RWPE2 (cell line): ENCODE results near the gene STAT5B.

ENCODE experiments used
- ATAC-seq: fragments of 200-7000 bp; cut with Tn5 transposase; 3 replicates; pipeline ENCODE4 v1.9.1; 2021; ENCODE audit warnings: low read depth
- DNase-seq: peaks from one replicate; pipeline ENCODE4 v3.0.0-alpha.2; 2020; ENCODE audit warnings: low spot score
- H3K27ac ChIP-seq: fragments of 450-650 bp; 2 replicates; pipeline ENCODE4 v1.5.1; 2017; ENCODE audit warnings: mild to moderate bottlenecking; ENCODE audit not compliant: poor library complexity, severe bottlenecking
- H3K27me3 ChIP-seq: fragments of 250-450 bp; sonication (Bioruptor Pico); 2 replicates; pipeline ENCODE4 v1.5.1; 2021; ENCODE audit warnings: mild to moderate bottlenecking, moderate library complexity; ENCODE audit not compliant: insufficient read depth, poor library complexity, severe bottlenecking
- H3K36me3 ChIP-seq: fragments of 250-450 bp; sonication (Bioruptor Pico); 2 replicates; pipeline ENCODE4 v1.5.1; 2020; ENCODE audit warnings: low read depth, mild to moderate bottlenecking, moderate library complexity
- H3K4me1 ChIP-seq: fragments of 250-450 bp; sonication (Bioruptor Pico); 2 replicates; pipeline ENCODE4 v1.5.1; 2021; ENCODE audit warnings: mild to moderate bottlenecking, moderate library complexity; ENCODE audit not compliant: insufficient read depth, poor library complexity, severe bottlenecking
- H3K4me3 ChIP-seq: fragments of 250-450 bp; sonication (Bioruptor Pico); 2 replicates; pipeline ENCODE4 v1.5.1; 2021; ENCODE audit warnings: mild to moderate bottlenecking, moderate library complexity; ENCODE audit not compliant: severe bottlenecking
- H3K9me3 ChIP-seq: fragments of 250-450 bp; sonication (Bioruptor Pico); 2 replicates; pipeline ENCODE4 v1.5.1; 2021; ENCODE audit warnings: mild to moderate bottlenecking, moderate library complexity; ENCODE audit not compliant: severe bottlenecking
- CTCF ChIP-seq: fragments of 450-650 bp; IDR thresholded peaks from one replicate; pipeline ENCODE4 v1.5.1; 2017; ENCODE audit warnings: mild to moderate bottlenecking, moderate library complexity; ENCODE audit not compliant: poor library complexity, severe bottlenecking

STAT5B gene

GRCh38 chr17:42309986-42310786 lies 34.0 kb upstream of the STAT5B start:
- Histone ChIP-seq H3K27me3 (no peaks in the 10 kb centered on the region), H3K27ac (no peak overlapping the region), H3K36me3 (peaks cover 3% of the 10 kb centered on the region), H3K4me1 (no peaks in the 10 kb centered on the region), H3K4me3 (no peak overlapping the region), H3K9me3 (no peaks in the 10 kb centered on the region)
- no peak for TF ChIP-seq CTCF
- ATAC-seq, result no peak
- no peak for DNase-seq

GRCh38 chr17:42309142-42309541 lies 33.0 kb upstream of the STAT5B start:
- no peak overlapping the region for H3K27ac ChIP-seq
- H3K27me3 ChIP-seq, result no peaks in the 10 kb centered on the region
- H3K9me3 ChIP-seq, result no peaks in the 10 kb centered on the region
- DNase-seq, result no peak
- H3K4me1 ChIP-seq, result no peaks in the 10 kb centered on the region
- TF ChIP-seq CTCF, result no peak
- no peak for ATAC-seq
- no peaks in the 10 kb centered on the region; the same call in 1 of the 2 replicates for H3K36me3 ChIP-seq
- H3K4me3 ChIP-seq, result no peak overlapping the region

- H3K27me3 ChIP-seq, result no peaks in the 10 kb centered on the region
- no peak for TF ChIP-seq CTCF
- H3K36me3 ChIP-seq, result no peaks in the 10 kb centered on the region
- ATAC-seq (no peak), DNase-seq (no peak)
- H3K4me3 ChIP-seq, result no peak overlapping the region
- no peaks in the 10 kb centered on the region for H3K4me1 ChIP-seq
- no peaks in the 10 kb centered on the region for H3K9me3 ChIP-seq
- no peak overlapping the region for H3K27ac ChIP-seq
These were observed 32.3 kb upstream of the STAT5B start for GRCh38 chr17:42308446-42308845.

GRCh38 chr17:42307362-42307927 lies 31.3 kb upstream of the STAT5B start:
- no peak overlapping the region for H3K4me3 ChIP-seq
- ATAC-seq (no peak), DNase-seq (no peak)
- no peaks in the 10 kb centered on the region for H3K9me3 ChIP-seq
- no peaks in the 10 kb centered on the region for H3K36me3 ChIP-seq
- H3K27ac ChIP-seq, result no peak overlapping the region
- TF ChIP-seq CTCF, result no peak
- no peaks in the 10 kb centered on the region for H3K27me3 ChIP-seq
- H3K4me1 ChIP-seq, result no peaks in the 10 kb centered on the region

- no peaks in the 10 kb centered on the region for H3K27me3 ChIP-seq
- no peaks in the 10 kb centered on the region for H3K36me3 ChIP-seq
These were observed 30.1 kb upstream of the STAT5B start for GRCh38 chr17:42306385-42306667.

More at GRCh38 chr17:42306385-42306667, 30.1 kb upstream of the STAT5B start:
- H3K27ac ChIP-seq, result no peak overlapping the region
- H3K9me3 ChIP-seq, result no peaks in the 10 kb centered on the region
- ATAC-seq (no peak), DNase-seq (no peak)
- H3K4me3 ChIP-seq, result no peak overlapping the region
- no peak for TF ChIP-seq CTCF
- no peaks in the 10 kb centered on the region for H3K4me1 ChIP-seq
